Esophagus (tissue), 2 donors: ENCODE data around the gene HTRA3. TPM values are rescaled to one million over a fixed set of nuclear protein-coding genes. Genes with fewer than 3 reads are reported as not detected.

Source experiments
- H3K27ac ChIP-seq, 2 donors: one replicate each; pipeline ENCODE4 v1.5.1; 2013; ENCODE audit warnings: low read depth in 2 of 2, mild to moderate bottlenecking in 2 of 2, inconsistent platforms in 1 of 2, low read length in 1 of 2, moderate library complexity in 1 of 2
- H3K27me3 ChIP-seq, 2 donors: one replicate each; pipeline ENCODE4 v1.6.1; 2013; ENCODE audit warnings: low read length in 2 of 2, control low read depth in 1 of 2, mild to moderate bottlenecking in 1 of 2; ENCODE audit not compliant: insufficient read depth in 2 of 2, control insufficient read depth in 1 of 2
- H3K36me3 ChIP-seq, 2 donors: one replicate each; pipeline ENCODE4 v1.6.1; 2013; ENCODE audit warnings: low read length in 1 of 2; ENCODE audit not compliant: control insufficient read depth in 2 of 2, insufficient read depth in 2 of 2
- H3K4me1 ChIP-seq, 2 donors: one replicate each; pipeline ENCODE4 v1.6.1; 2013; ENCODE audit warnings: low read length in 1 of 2; ENCODE audit not compliant: control insufficient read depth in 2 of 2, insufficient read depth in 2 of 2
- H3K4me3 ChIP-seq, 2 donors: one replicate each; pipeline ENCODE4 v1.5.1; 2013; ENCODE audit warnings: low read length in 2 of 2, mild to moderate bottlenecking in 2 of 2, low read depth in 1 of 2, moderate library complexity in 1 of 2
- H3K9me3 ChIP-seq, 2 donors: one replicate each; pipeline ENCODE4 v1.6.1; 2013; ENCODE audit warnings: mild to moderate bottlenecking in 2 of 2, low read depth in 1 of 2, low read length in 1 of 2, moderate library complexity in 1 of 2; ENCODE audit not compliant: control insufficient read depth in 2 of 2, insufficient read depth in 1 of 2
- WGBS, 2 donors: extraction: QIAGEN DNeasy Blood & Tissue Kit; methylation state at CpG; one replicate each; pipeline ENCODE4 v1.1.7; 2013; 5-methylcytosine and 5-hydroxymethylcytosine counted together
- polyA plus RNA-seq, 2 donors: library from polyadenylated mRNA; stranded (reverse); fragments of 200-250 nt; gene quantifications; one replicate each; pipeline ENCODE4 v1.2.3, GENCODE V29; 2013
- donor health status: healthy with polysubstance abuse.
- donor health status: Bipolar disorder and iron deficiency.

HTRA3 gene
- polyA plus RNA-seq, 2 donors: 1.4 to 3.4 TPM

DNA sequence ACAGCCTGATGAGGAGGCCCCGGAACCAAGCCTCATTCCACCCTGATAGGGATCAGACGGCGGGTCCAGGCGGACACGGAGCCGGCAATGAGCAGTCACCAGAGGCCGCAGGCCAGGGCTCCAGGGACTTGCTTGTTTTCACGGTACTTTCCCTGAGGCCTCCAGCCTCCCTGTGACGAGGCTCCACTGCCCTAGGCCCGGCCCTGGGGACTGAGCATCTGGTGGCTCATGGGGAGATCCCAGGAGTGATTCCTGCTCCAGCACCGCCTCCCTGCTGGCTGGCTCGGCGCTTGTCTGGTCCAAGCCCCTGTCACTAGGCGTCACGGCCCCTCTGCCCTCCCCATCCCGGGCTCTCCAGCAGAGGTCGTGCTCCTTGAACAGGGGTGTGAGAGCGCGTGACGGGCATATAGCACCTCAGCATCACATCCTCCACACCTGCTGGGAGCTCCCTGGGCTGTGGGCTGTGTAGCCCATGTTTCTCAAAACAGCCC, 14.1 kb downstream of the HTRA3 start:
- Histone ChIP-seq H3K36me3 (no peaks in the 10 kb centered on the region), H3K4me1 (no peaks in the 10 kb centered on the region), H3K27ac (no peak overlapping the region), H3K9me3 (no peaks in the 10 kb centered on the region), H3K4me3 (no peak overlapping the region), H3K27me3 (no peaks in the 10 kb centered on the region)
- WGBS, 2 donors: 76 to 79% methylated on average over 20 of the region's 20 CpGs

DNA sequence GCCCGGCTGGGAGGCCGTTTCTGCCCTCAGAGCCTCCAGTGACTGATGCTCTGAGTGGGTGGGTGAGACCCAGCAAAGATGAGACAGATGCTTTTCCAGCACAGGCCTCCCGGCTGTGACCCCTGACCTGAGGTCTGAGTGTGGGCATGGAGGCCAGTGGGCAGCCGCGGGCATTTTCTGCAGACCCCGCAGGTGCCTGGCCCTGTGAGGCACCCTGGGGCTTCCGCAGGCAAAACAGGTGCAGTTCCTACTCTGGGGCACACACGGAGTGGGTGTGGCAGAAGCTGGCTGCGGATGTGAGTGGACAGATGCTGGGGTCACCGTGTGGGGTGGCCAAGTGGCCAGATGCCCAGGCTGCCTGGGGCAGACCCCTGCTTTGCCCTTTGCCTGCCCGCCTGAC, 14.8 kb downstream of the HTRA3 start:
- H3K4me3 ChIP-seq: no peak overlapping the region
- H3K27me3 ChIP-seq: no peaks in the 10 kb centered on the region
- no peak overlapping the region for H3K27ac ChIP-seq
- H3K36me3 ChIP-seq: no peaks in the 10 kb centered on the region
- H3K9me3 ChIP-seq: no peaks in the 10 kb centered on the region
- WGBS, 2 donors: 72 to 78% methylated on average over 11 of the region's 11 CpGs
- peaks cover 0 to under 1% of the 10 kb centered on the region in 2 donors for H3K4me1 ChIP-seq

DNA sequence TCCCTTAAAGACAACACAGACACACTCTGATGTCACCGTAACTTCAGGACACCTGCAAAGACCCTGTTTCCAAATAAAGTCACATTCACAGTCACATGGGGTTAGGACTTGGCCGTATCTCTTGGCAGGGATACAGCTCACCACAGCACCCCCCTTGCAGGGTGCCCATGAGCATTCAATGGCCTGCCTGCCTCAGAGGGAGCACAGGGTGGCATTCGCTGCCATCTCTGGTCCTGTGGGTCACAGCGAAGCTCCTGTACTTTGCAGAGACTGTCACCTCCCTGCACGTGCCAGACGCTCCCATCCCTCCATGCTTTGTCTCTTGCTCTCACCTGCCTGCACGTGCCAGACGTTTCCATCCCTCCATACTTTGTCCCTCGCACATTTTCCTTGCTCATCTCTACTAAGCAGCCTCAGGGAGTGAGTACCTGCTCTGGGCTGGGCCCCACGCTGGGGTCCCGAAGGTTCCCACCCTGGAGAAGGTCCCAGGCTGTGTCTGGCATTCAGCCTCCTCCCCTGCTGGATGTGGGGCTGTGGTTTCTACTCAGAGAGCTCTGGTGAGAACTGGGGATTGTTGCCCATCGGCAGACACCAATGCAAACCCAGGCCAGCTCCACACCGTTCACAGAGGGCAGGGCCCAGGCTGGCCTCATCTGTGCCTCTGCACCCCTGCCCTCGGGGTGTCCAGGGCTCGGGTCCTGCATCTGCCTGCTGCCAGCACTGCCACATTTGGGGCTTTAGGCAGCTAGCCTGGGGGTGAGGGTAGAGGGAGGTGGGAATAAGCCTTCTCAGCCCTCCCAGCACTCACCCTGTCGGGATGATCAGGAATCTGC, 15.8 kb downstream of the HTRA3 start:
- peaks cover 0 to 2% of the 10 kb centered on the region in 2 donors for H3K4me1 ChIP-seq
- no peaks in the 10 kb centered on the region for H3K9me3 ChIP-seq
- WGBS, 2 donors: 67 to 77% methylated on average over 16 of the region's 16 CpGs
- H3K36me3 ChIP-seq: no peaks in the 10 kb centered on the region
- no peak overlapping the region for H3K4me3 ChIP-seq
- no peak overlapping the region for H3K27ac ChIP-seq
- no peaks in the 10 kb centered on the region for H3K27me3 ChIP-seq

DNA sequence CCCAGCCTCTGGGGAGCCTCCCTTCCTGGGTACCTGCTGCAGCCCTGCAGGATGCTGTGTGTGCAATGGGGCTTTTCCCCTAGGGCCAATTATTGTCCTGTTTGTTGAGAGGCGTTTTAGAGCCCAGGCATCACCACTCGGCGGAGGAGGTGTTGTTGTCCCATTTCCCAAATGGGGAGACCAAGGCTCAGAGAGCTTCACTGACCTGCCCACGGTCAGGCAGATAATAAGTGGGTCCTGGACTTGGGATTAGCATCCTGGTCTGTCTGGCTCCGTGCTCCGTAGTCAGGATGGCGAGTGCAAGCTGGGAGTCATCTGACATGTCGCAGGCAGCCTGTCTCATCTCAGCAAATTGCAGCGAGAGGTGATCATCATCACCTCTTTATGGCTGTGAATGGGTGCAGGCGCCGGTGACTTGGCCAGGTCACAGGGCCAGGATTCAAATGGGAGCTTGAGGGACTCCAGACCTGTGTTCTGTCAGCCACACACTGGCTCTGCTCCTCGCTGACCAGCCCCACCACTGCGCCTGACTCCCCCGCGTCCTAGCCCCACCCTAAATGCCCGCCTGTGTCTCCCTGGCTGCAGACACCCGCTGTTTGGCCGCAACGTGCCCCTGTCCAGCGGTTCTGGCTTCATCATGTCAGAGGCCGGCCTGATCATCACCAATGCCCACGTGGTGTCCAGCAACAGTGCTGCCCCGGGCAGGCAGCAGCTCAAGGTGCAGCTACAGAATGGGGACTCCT, 16.6 kb downstream of the HTRA3 start:
- 87 to 88% methylated on average over 23 of the region's 23 CpGs for WGBS, 2 donors
- Histone ChIP-seq H3K4me1 (peaks cover 0 to 2% of the 10 kb centered on the region in 2 donors), H3K36me3 (no peaks in the 10 kb centered on the region), H3K9me3 (no peaks in the 10 kb centered on the region), H3K4me3 (no peak overlapping the region), H3K27ac (no peak overlapping the region), H3K27me3 (no peaks in the 10 kb centered on the region)

DNA sequence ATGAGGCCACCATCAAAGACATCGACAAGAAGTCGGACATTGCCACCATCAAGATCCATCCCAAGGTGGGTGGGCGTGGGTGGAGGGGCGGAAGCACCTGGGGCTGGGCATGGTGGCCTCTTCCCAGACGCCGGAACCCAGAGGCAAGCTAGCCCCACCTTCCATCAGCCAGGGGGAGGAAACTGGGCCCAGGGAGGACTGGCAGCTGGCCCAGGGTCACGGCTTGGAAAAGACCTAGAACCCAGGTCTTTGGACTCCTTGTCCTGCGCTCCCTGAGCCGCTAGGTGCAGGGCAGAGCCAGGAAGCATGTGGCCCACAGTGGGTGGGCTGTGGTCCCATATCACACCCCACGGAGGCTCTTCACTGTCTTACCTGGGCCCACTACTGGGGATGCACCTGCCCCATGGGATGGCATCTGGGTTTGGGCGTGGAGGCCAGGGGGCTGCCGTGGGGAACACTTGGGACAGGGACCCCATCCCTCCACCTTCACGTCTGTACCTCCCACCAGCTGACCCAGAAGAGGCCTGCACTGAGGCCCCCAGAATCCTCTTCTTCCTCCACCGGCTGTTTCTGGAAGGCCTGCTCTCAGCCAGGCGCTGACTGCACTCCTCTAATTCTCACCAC, 17.3 kb downstream of the HTRA3 start:
- no peaks in the 10 kb centered on the region for H3K27me3 ChIP-seq
- 87 to 88% methylated on average over 15 of the region's 15 CpGs for WGBS, 2 donors
- no peak overlapping the region for H3K27ac ChIP-seq
- no peaks in the 10 kb centered on the region for H3K9me3 ChIP-seq
- H3K4me3 ChIP-seq: no peak overlapping the region
- H3K4me1 ChIP-seq: peaks cover 0 to 2% of the 10 kb centered on the region in 2 donors
- no peaks in the 10 kb centered on the region for H3K36me3 ChIP-seq

DNA sequence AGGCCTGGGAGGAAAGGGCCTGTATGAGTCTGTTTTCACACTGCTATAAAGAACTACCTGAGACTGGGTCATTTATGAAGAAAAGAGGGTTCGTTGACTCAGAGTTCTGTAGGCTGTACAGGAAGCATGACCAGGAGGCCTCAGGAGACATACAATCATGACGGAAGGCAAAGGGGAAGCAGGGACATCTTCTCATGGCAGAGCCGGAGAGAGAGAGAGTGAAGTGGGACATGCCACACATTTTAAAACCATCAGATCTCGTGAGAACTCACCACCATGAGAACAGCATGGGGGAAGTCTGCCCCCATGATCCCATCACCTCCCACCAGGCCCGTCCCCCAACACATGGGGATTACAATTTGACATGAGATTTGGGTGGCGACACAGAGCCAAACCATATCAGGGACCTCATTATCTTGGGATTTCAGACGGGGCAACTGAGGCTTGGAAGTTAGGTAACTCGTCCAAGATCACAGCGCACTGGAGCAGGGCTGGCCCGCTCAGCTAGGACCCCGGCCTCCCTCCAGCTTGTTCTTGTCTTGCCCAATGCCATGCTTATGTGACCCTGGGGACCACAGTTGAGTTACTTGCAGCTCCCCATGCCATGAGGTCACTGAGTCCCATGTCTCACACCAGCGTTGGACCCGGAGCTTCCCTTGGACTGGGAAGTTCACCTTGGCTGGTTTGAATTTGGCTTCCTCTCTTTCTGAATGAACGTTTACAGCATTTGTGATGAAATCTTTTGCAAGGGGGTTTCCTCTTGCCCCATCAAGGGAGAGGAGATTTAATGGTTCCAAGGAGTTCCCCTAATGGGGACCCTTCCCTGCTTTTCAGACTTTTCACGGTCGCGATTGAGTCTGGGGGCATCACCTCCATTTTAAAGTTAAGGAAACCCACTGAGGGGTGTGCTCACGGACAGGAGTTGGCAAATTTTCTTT, 18.1 kb downstream of the HTRA3 start:
- Histone ChIP-seq H3K36me3 (no peaks in the 10 kb centered on the region), H3K27ac (no peak overlapping the region), H3K9me3 (no peaks in the 10 kb centered on the region), H3K27me3 (no peaks in the 10 kb centered on the region), H3K4me1 (peaks cover 0 to 2% of the 10 kb centered on the region in 2 donors), H3K4me3 (no peak overlapping the region)
- 87% methylated on average over 18 of the region's 18 CpGs for WGBS, 2 donors

DNA sequence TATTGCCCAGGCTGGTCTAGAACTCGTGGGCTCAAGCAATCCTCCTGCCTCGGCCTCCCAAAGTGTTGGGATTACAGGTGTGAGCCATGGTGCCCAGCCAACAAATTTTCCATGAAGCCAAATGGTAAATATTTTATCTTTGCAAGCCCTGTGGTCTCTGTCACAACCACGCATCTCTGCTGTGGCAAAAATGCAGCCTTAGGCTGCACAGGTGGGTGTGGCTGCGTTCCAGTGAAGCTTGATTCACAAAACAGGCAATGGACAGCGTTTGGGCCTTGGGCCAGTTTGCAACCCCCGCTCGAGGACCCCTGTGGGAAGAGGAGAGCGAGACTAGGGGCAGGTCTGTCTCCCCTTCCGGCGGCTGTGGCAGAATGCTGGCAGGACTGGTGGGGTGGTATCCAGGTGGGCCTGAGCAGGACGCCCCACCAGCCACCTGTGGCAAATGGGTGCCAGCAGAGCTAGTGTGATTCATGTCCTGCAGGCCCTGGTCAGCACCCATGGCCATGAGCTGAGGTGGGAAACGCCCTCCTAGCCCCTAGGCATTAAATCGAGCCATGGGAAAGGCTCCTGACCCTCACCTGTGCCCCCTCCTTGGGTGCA, 19.7 kb downstream of the HTRA3 start:
- H3K4me3 ChIP-seq: no peak overlapping the region
- 62 to 67% methylated on average over 13 of the region's 13 CpGs for WGBS, 2 donors
- no peak overlapping the region for H3K27ac ChIP-seq
- peaks cover 0 to 2% of the 10 kb centered on the region in 2 donors for H3K4me1 ChIP-seq
- no peaks in the 10 kb centered on the region for H3K36me3 ChIP-seq
- H3K9me3 ChIP-seq: no peaks in the 10 kb centered on the region
- no peaks in the 10 kb centered on the region for H3K27me3 ChIP-seq

DNA sequence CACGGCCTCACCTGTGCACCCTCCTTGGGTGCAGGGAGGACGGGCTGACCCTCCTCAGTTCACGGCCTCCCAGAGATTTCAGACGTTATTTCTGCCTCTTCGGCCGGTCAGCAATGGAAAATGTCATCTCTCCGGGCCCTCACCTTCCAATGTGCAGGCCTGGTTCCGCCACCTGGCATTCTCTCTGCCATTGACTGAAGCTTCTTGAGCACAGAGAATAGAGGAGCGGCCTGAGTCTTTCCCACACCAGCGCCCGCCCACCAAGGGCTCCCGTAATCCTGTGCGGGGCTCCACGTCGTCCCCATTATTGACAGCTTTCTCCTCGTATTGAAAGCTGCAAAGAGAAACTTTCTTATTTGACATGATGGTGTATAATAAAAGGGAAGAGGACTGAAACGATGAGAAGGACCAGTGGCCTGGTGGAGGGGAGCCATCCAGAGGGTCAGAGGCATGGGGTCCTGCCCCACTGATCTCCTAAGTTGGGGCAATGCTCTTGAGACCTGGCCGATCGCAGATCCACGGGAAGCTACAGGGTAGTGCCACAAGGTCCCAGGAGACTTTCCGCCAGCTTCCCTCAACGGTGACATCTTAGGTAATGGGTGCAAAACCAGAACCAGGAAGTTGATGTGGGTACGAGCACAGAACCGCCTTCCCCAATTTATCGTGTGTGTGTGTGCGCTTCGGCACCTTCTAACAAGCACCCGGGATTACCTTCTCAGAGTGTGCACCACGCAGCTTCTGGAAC, 20.6 kb downstream of the HTRA3 start:
- no peaks in the 10 kb centered on the region for H3K9me3 ChIP-seq
- no peak overlapping the region for H3K4me3 ChIP-seq
- peaks cover 0 to 2% of the 10 kb centered on the region in 2 donors for H3K4me1 ChIP-seq
- 83 to 87% methylated on average over 29 of the region's 29 CpGs for WGBS, 2 donors
- H3K27me3 ChIP-seq: no peaks in the 10 kb centered on the region
- H3K36me3 ChIP-seq: no peaks in the 10 kb centered on the region
- H3K27ac ChIP-seq: no peak overlapping the region
